GM13976 (cell line): ENCODE data around the gene CCDC106.

Experiments used
- DNase-seq: peaks from one replicate; pipeline ENCODE4 v3.0.0; 2012; ENCODE audit warnings: low spot score
- CTCF ChIP-seq: IDR thresholded peaks from 2 replicates; pipeline ENCODE4 v1.5.1; 2012; ENCODE audit warnings: borderline replicate concordance, mild to moderate bottlenecking; ENCODE audit not compliant: insufficient read depth; ENCODE audit errors: extremely low read depth, missing control alignments, control extremely low read depth
- in situ Hi-C: fragments of 300-500 bp; cut with MboI; formaldehyde crosslinking; loops from one replicate; pipeline ENCODE4 v1.12.0; 2022; ENCODE audit warnings: low sequenced_read_pairs, mixed read lengths, inconsistent platforms; ENCODE audit not compliant: unreplicated experiment

Gene CCDC106

GRCh38 chr19:55673465-55673864, 25.5 kb downstream of the CCDC106 start:
- in situ Hi-C loops: no loop called here
- TF ChIP-seq CTCF: no peak
- no peak for DNase-seq

GRCh38 chr19:55673889-55674288, 25.9 kb downstream of the CCDC106 start:
- TF ChIP-seq CTCF: no peak
- in situ Hi-C loops: no loop called here

GRCh38 chr19:55674459-55674840, 26.4 kb downstream of the CCDC106 start:
- no peak for TF ChIP-seq CTCF
- DNase-seq: no peak
- in situ Hi-C loops: no loop called here

More at GRCh38 chr19:55673889-55674288, 25.9 kb downstream of the CCDC106 start:
- DNase-seq: no peak

- DNase-seq: peak; percentile 99
- no peak for TF ChIP-seq CTCF
- in situ Hi-C loops: no loop called here
Observed at GRCh38 chr19:55674841-55675660, 27.0 kb downstream of the CCDC106 start, which contains the start of gene EPN1. Gene EPN1, plus strand, starts transcription at chr19:55675226. Its CDS starts 3,402 bp downstream, at chr19:55678628.

- no peak for DNase-seq
- in situ Hi-C loops: no loop called here
- TF ChIP-seq CTCF: no peak
Observed at GRCh38 chr19:55675661-55676354, 27.8 kb downstream of the CCDC106 start.

- no peak for TF ChIP-seq CTCF
- no peak for DNase-seq
- in situ Hi-C loops: no loop called here
Observed at GRCh38 chr19:55676383-55676782, 28.4 kb downstream of the CCDC106 start.
